Right atrium auricular region (tissue), 2 donors: ENCODE results near the gene RGS13. TPM values are rescaled to one million over a fixed set of nuclear protein-coding genes. Genes with fewer than 3 reads are reported as not detected.

Experiments
- DNase-seq: peaks from one replicate; pipeline ENCODE4 v3.0.0-alpha.2; 2019; ENCODE audit warnings: low spot score
- H3K27ac ChIP-seq, 2 donors: fragments of 200-600 bp; sonication (generic); 1 replicate in 1 of 2; 2 replicates in 1 of 2; pipeline ENCODE4 v1.5.1; 2016 to 2019
- H3K27me3 ChIP-seq, 2 donors: fragments of 200-600 bp; sonication (generic); one replicate each; pipeline versions ENCODE4 v1.5.1 to v1.6.0; 2017 to 2019
- H3K36me3 ChIP-seq: fragments of 200-600 bp; sonication (generic); one replicate; pipeline ENCODE4 v1.5.1; 2016
- H3K4me1 ChIP-seq, 2 donors: fragments of 200-600 bp; sonication (generic); one replicate each; pipeline versions ENCODE4 v1.5.1 to v1.6.0; 2017 to 2019
- H3K4me3 ChIP-seq, 2 donors: fragments of 200-600 bp; sonication (generic); 1 replicate in 1 of 2; 2 replicates in 1 of 2; pipeline ENCODE4 v1.5.1; 2017 to 2019; ENCODE audit warnings: mild to moderate bottlenecking in 1 of 2, moderate library complexity in 1 of 2
- H3K9me3 ChIP-seq, 2 donors: fragments of 200-600 bp; sonication (generic); one replicate each; pipeline ENCODE4 v1.5.1; 2019
- CTCF ChIP-seq, 2 donors: fragments of 200-600 bp; sonication (generic); IDR thresholded peaks; one replicate each; pipeline ENCODE4 v1.5.1; 2019; ENCODE audit warnings: antibody characterized with exemption in 2 of 2
- total RNA-seq, 2 donors: library from RNA; depleted of rRNA; stranded (reverse); fragments of >200 nt; gene quantifications; one replicate each; pipeline ENCODE4 v1.1.0, GENCODE V29; 2016

The RGS13 gene
- total RNA-seq, 2 donors from 2014 or later: not detected

DNA sequence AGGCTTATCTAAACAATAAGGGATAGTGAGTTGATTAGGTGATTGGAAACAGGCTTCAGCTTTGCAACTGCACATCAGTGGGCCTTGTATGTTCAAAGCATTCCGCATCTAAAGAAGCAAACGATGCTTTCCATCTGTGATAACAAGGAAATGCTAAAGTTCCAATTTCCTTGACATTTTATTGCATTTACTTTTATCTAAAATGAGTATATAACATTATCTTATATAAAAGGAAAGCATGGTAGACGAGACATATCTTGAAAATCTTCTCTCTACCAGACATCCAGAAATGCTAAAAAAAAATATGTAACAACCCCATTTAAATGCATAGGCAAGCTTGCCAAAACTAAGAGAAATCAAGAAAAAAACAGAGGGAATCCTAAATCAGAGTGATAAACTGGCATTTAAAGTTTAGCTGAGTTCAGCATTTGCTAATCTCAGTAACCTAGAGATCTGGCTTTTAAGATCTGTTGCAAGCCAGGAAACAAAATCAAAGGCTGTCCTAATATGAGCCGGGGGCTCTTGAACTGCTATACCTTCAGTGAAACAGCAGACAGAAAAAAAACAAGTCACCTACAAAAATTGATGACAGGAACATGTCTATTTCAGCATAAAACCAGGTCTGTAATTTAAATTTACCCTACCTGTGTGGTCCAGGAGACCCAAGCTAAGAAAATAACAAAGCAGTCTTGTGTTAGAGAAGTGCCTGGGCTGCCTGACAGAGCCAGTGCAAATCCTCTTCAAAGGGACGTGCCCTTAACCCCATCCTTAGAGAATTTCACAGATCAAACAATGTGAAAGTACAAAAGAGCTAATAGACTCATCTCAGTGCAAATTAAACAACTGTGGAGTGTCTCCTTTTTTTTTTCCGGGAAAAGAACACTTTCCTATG is 3.1 kb upstream of the RGS13 start:
- peaks cover 0 to 14% of the 10 kb centered on the region in 2 donors for H3K4me1 ChIP-seq
- no peaks in the 10 kb centered on the region for H3K36me3 ChIP-seq
- H3K4me3 ChIP-seq: no peak overlapping the region
- H3K9me3 ChIP-seq: no peaks in the 10 kb centered on the region
- no peak for DNase-seq
- H3K27ac ChIP-seq: no peak overlapping the region
- no peak for TF ChIP-seq CTCF (IDR thresholded peaks at IDR 0.05)
- no peaks in the 10 kb centered on the region for H3K27me3 ChIP-seq

DNA sequence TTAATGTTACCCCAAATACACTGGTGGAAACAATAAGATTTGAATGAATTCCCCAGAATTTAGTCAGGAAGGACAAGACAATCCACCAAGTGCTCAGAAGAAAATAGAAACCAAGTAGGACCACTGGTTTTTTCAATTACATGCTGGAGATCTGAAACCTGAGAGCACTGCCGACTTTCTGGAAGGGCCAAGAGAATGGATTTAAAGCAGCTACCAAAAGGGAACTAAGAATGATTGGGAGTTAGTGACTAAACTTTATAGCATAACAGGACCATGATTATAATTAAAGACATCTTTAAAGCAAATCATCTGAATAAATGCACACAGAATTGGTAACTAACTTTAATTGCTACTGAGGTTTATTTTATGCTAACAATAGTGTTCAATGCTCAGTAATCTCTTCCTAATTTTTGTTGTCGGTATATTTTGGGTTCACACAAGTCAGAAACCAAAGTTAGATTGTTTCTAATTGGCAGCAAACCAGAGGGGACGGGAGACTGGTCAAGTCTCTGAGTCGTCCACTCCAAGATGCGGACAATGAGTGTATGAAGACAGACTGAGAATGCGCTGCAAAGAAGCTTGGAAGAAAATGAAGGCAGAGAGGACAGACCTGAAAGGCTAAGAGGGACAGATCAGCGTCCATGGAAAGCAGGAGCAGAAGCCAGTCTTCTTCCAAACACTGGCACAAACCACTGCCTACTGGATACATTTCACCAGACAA is 2.3 kb upstream of the RGS13 start:
- H3K4me1 ChIP-seq: peaks cover 0 to 7% of the 10 kb centered on the region in 2 donors
- H3K9me3 ChIP-seq: no peaks in the 10 kb centered on the region
- H3K36me3 ChIP-seq: no peaks in the 10 kb centered on the region
- H3K4me3 ChIP-seq: no peak overlapping the region
- H3K27ac ChIP-seq: no peak overlapping the region
- no peaks in the 10 kb centered on the region for H3K27me3 ChIP-seq
- no peak for DNase-seq
- TF ChIP-seq CTCF (IDR thresholded peaks at IDR 0.05): no peak

GRCh38 chr1:192635041-192635440 is 906 bp upstream of the RGS13 start:
- Histone ChIP-seq H3K27me3 (no peaks in the 10 kb centered on the region), H3K36me3 (no peaks in the 10 kb centered on the region), H3K9me3 (no peaks in the 10 kb centered on the region), H3K4me3 (no peak overlapping the region), H3K4me1 (no peaks in the 10 kb centered on the region), H3K27ac (no peak overlapping the region)
- DNase-seq: no peak
- TF ChIP-seq CTCF (IDR thresholded peaks at IDR 0.05): no peak

- no peak for DNase-seq
- H3K9me3 ChIP-seq: no peaks in the 10 kb centered on the region
- no peaks in the 10 kb centered on the region for H3K36me3 ChIP-seq
- no peaks in the 10 kb centered on the region for H3K27me3 ChIP-seq
- no peak for TF ChIP-seq CTCF (IDR thresholded peaks at IDR 0.05)
- no peak overlapping the region for H3K27ac ChIP-seq
- H3K4me1 ChIP-seq: no peaks in the 10 kb centered on the region
- no peak overlapping the region for H3K4me3 ChIP-seq
Measured at GRCh38 chr1:192639607-192640368, 3.8 kb downstream of the RGS13 start.

- Histone ChIP-seq H3K9me3 (no peaks in the 10 kb centered on the region), H3K4me3 (no peak overlapping the region), H3K27me3 (no peaks in the 10 kb centered on the region), H3K4me1 (no peaks in the 10 kb centered on the region), H3K27ac (no peak overlapping the region), H3K36me3 (no peaks in the 10 kb centered on the region)
- TF ChIP-seq CTCF (IDR thresholded peaks at IDR 0.05): no peak
- no peak for DNase-seq
Measured at GRCh38 chr1:192652159-192652558, 16.2 kb downstream of the RGS13 start.
